Stimulated activated CD4-positive, alpha-beta T cell treated with anti-CD3 and anti-CD28 coated beads, Interleukin-15, amount 100 ng/mL, for 1 hour (primary cell): ENCODE results near the gene DUSP7.

Experiments used
- DNase-seq, 2 donors: peaks; one replicate each; pipeline ENCODE4 v3.0.0-alpha.2; 2020; ENCODE audit warnings: low read depth in 1 of 2, low spot score in 1 of 2

The DUSP7 gene

GRCh38 chr3:52086976-52087663, 30.7 kb upstream of the DUSP7 start:
- DNase-seq: no peak

DNA sequence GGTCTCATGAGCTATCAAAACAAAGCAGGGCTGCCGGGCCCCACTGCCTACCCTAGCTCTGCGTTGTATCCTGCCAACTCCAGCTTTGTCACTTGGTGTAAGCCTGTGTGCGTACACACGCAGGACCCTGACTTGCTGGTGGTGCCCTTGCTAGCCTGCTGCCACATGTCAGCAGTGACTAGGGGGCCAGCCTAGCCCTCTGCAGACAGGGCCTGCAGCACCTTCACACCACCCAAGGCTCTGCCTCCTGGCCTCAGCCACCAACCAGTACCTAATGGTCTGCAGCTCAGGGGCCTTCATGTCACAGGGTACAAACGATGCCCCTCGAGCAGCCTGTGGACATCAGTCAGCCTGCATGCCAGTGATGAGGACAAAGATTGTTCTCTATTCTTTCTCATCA, 30.1 kb upstream of the DUSP7 start:
- DNase-seq: no peak

GRCh38 chr3:52085681-52086282, 29.4 kb upstream of the DUSP7 start:
- DNase-seq: no peak

- DNase-seq: no peak
Observed at GRCh38 chr3:52084954-52085680, 28.7 kb upstream of the DUSP7 start.

DNA sequence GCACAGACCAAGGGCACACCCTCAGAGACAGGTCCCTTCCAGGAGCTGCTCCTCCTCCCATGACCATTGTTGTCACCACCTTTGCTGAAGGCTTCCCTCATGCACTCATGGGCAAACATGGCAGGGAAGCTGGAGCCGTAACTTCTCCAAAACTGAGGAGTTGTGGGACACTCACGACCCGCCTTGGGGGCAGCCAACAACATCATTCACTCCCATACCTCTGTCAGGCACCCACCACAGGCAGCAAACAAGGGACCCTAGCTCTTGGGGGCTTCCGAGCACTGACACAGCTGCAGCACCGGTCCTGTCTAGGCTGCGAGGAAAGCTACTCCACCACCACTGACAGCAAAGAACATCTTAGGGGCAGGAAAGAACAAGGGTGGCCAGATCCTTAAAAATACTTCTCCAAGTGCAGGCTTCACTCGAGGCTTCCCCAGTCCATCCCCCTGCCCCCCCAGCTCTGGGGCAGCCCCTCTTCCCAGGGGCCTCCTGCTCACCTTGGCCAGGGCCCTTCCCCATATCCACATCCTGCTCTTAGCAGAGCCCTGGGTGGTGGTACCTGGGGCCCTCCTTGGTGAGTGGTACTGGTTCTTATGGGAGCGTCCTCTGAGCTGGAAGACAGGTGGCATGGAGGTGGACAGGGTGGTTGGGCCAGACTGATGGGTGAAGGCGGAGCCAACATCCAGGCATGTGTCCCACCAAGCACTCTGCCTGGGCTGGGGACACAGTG, 28.0 kb upstream of the DUSP7 start:
- DNase-seq: no peak

GRCh38 chr3:52083556-52084087, 27.3 kb upstream of the DUSP7 start:
- no peak for DNase-seq

- no peak for DNase-seq
Observed at GRCh38 chr3:52082951-52083350, 26.6 kb upstream of the DUSP7 start.

- DNase-seq: no peak
Observed at GRCh38 chr3:52080830-52081719, 24.7 kb upstream of the DUSP7 start.

GRCh38 chr3:52079958-52080357, 23.6 kb upstream of the DUSP7 start:
- DNase-seq: no peak

GRCh38 chr3:52078781-52079560, 22.6 kb upstream of the DUSP7 start:
- DNase-seq: no peak

GRCh38 chr3:52077925-52078324, 21.6 kb upstream of the DUSP7 start:
- no peak for DNase-seq

GRCh38 chr3:52076896-52077780, 20.8 kb upstream of the DUSP7 start:
- DNase-seq: no peak

DNA sequence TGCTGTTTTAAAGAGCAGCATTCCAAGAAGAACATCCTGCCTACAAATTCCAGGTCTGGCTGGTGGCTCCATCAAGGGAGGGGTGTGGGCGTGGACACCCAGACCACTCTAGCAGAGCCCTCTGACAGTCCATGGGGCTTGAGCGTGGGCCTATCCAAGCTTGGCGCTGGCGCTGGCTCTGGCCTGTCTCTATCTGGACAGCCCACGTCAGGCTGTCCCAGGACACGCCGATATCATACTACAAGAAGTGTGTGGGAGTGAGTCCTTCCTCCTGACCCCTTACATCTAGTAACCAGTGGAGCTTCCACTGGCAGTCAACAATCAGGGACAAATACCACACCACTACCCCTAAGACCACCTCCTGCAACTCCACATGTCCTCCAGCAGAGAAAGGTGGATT, 17.1 kb upstream of the DUSP7 start:
- DNase-seq: no peak

GRCh38 chr3:52072471-52072870, 16.1 kb upstream of the DUSP7 start:
- DNase-seq: no peak

DNA sequence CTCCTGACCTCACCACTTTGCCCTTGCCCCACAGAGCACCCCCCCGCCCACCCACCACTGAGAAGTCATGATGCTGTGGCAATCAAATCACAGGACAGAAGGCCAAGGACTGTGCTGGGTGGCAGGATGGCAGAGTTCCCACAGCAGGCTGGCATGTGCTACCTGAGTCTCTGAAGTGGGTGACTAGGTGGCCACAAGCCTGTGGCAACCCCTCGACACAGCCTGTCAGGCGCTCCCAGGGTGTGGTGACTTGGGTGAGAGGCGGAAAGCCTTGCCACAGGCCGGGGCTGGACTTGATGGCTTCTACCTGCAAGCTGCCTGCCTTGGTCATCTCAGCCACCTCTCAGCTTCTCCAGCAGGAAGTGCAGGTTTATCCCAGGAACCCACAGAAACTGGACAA, 15.6 kb upstream of the DUSP7 start:
- DNase-seq: no peak

DNA sequence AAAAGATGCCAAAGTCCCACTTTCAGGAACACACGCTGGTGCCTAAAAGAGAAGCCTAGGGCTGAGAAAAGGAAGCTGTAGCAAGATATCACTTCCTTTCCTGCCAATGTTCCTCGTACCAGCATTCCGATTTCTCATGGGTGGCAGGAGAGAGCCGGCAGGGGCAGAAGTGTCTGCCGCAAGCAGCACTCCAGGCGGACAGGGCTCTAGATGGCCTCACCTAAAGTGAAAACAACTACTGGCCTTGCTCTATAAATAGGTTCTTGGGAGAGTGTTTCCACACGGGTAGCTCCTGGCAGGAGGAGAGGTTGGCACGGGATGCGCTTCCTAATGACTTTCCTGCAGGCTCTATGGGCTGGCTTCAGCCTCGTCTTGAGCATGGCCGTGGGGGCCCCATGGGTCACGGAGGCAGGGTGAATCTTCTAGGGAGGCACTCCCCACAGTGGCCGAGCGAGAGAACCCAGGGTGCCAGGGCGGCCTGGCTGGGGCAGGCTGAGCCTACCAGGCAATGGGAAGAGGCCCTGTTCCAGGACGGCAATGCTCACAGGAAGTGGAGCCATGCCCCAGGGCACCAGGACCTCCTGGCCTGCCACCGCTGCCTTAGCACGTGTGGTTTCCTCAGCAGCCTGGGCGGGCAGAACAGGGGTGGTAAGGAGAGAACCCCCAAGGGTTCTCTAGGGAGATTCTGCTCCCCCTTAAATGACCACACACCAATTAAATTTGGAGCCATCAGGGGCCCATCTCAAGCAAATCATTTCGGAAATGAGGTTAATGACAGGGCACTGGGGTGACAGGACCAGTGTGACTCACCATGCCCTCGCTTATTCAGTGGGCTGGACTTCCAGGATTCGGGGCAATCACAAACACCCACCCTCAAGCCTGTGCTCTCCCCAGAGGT, 14.6 kb upstream of the DUSP7 start:
- DNase-seq: no peak

GRCh38 chr3:52069855-52070254, 13.5 kb upstream of the DUSP7 start:
- no peak for DNase-seq

GRCh38 chr3:52069135-52069534, 12.8 kb upstream of the DUSP7 start:
- no peak for DNase-seq
